GM18951 (cell line): ENCODE measurements around the gene MMS19.
"Not testable (repeated sequence)": the region's sequence is repeated elsewhere in the genome, so short reads cannot be mapped to it uniquely, and the experiment has no call there.

ENCODE experiments used
- POLR2A ChIP-seq: IDR thresholded peaks from 4 replicates; pipeline ENCODE4 v1.6.1; 2011; ENCODE audit warnings: mild to moderate bottlenecking; ENCODE audit not compliant: insufficient read length, insufficient read depth; ENCODE audit errors: extremely low read depth
- in situ Hi-C: fragments of 300-500 bp; cut with MboI; formaldehyde crosslinking; loops from one replicate; pipeline ENCODE4 v1.12.0; 2022; ENCODE audit warnings: low sequenced_read_pairs, mixed read lengths, inconsistent platforms; ENCODE audit not compliant: unreplicated experiment

MMS19 gene

GRCh38 chr10:97534746-97535367 lies 36.6 kb upstream of the MMS19 start:
- in situ Hi-C loops, result no loop called here
- TF ChIP-seq POLR2A, result no peak

DNA sequence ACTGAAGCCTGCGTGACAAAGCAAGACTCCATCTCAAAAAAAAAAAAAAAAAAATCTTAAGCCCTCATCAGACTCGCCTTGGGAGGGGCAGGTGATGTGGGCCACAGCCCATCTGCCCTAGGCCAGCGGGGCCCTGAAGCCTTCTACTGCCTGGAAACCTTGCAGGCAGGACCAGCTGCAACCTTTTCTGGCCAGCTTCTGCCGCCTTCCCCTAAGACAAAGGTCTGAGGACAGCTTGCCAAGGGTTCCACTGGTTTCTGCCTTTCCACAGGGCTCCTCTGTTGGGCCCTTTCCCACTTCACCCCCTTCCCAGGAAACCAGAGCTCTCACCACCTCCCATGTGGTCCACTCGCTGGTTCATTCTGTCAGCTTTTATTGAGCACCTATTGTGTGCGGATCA lies 35.7 kb upstream of the MMS19 start:
- no peak for TF ChIP-seq POLR2A

DNA sequence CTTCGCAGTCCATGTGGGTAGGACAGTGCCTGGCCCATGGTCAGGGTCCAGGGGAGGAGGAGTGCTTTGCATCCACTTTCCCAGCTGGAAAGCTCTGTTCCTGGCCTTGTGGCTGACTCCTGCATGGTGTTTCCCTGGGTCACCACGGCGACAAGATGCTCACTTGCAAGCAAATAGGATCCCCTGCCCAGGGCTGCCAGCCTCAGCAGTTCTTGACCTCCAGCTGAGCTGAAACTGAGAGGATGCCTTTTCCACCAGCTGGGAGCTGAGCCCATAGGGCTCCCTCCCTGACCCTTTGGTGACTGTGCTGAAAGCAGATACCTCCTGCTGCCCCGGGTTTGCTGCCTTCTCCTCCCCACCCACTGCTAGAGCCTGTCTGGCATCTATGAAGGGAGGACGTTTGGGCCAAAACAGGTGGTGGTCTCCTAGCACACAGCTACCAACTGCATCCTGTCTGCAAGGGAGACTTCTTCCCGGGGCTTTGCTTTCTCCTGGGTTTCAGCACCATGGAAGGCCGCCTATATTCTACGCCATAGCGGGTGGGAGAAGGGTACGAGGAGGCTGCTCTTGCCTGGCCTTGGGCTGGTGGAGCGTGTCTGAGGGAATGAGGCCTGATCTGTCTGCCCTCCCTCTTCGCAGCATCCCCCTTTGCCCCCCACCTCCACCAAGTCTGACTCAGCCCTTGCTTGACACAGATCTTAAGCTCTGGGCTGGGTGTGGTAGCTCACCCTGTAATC lies 34.9 kb upstream of the MMS19 start:
- TF ChIP-seq POLR2A, result no peak
- in situ Hi-C loops, result no loop called here

More for the DNA sequence above, 35.7 kb upstream of the MMS19 start:
- in situ Hi-C loops, result no loop called here

DNA sequence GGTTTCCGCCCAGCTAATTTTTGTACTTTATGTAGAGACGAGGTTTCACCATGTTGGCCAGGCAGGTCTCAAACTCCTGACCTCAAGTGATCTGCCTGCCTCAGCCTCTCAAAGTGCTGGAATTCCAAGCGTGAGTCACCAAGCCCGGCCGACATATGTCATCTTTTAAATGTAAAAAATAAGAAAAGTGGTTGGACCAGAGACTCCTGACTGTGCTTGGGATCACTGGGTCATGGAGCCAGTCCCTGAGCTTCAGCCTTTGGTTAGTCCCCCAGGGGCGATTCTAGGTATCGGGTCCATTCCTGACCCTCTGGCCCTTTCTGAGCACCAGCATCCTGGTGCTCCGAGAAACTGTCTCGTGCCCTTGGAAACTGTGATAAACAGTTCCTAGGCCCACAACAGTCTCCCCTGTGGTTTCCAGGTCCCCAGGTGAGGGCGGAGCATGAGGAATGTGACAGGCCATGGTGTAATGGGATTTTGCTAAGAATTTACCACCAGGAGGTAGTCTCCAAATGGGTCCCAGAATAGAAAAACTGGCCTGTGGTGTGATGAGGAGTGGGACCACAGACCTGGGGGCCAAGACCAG lies 33.3 kb upstream of the MMS19 start:
- TF ChIP-seq POLR2A, result no peak
- in situ Hi-C loops, result no loop called here

GRCh38 chr10:97529685-97530465 lies 31.7 kb upstream of the MMS19 start:
- no peak for TF ChIP-seq POLR2A
- in situ Hi-C loops, result no loop called here

DNA sequence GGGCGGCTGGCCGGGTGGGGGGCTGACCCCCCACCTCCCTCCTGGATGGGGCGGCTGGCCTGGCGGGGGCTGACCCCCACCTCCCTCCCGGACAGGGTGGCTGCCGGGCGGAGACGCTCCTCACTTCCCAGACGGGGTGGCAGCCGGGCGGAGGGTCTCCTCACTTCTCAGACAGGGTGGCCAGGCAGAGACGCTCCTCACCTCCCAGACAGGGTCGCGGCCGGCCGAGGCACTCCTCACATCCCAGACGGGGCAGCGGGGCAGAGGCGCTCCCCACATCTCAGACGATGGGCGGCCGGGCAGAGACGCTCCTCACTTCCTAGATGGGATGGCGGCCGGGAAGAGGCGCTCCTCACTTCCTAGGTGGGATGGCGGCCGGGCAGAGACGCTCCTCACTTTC lies 30.7 kb upstream of the MMS19 start:
- in situ Hi-C loops, result not testable (repeated sequence)

GRCh38 chr10:97525683-97526110 lies 27.5 kb upstream of the MMS19 start:
- in situ Hi-C loops, result no loop called here

DNA sequence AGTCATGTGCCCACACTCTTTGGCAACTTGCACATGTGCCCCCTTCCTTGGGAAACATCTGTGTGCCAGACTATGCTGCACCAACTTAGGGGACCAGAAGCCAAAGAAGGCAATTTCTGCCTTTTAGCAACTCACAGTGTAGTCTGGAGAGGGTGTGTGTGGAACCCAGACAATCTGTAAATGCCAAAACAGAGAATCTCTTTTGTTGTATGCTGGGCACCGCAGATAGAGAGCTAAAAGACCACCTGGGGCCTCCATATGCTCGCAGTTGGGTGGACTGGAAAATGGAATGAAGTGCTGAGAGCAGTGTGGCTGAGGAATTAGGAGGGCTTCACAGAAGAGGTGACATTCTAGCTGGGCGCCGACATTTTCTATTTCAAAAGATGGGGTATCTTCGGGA lies 26.9 kb upstream of the MMS19 start:
- in situ Hi-C loops, result no loop called here
- TF ChIP-seq POLR2A, result no peak

More at GRCh38 chr10:97525683-97526110, 27.5 kb upstream of the MMS19 start:
- TF ChIP-seq POLR2A, result no peak

GRCh38 chr10:97522937-97523336 lies 24.7 kb upstream of the MMS19 start:
- in situ Hi-C loops, result no loop called here
- TF ChIP-seq POLR2A, result no peak

- in situ Hi-C loops, result no loop called here
- TF ChIP-seq POLR2A, result no peak
Observed at GRCh38 chr10:97522071-97522470, 23.8 kb upstream of the MMS19 start.

- in situ Hi-C loops, result no loop called here
- no peak for TF ChIP-seq POLR2A
Observed at GRCh38 chr10:97520978-97521761, 22.9 kb upstream of the MMS19 start.

DNA sequence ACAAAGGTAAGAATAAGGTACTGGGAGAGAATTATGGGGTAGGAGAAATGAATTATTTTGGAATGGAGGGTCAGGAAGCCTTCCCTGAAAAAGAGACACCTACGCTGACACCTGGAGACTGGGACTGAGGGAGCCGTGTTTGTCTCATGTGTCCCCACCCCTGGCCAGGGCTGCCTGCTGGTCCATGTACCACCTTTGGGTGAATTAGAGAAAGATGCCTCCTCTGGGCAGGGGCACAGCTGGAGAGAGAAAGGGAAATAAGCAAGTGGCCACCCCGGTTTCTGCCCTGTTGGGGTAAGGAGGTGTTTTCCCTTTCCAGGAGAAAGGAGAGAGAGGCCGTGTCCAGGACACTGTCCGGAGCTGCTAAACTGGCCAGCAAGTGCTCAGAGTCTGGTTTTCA lies 22.3 kb upstream of the MMS19 start:
- in situ Hi-C loops, result no loop called here
- TF ChIP-seq POLR2A, result no peak

GRCh38 chr10:97519342-97519741 lies 21.1 kb upstream of the MMS19 start:
- TF ChIP-seq POLR2A, result no peak
- in situ Hi-C loops, result no loop called here
